Immature natural killer cell (primary cell): ENCODE measurements around the gene GPR160. TPM values are rescaled to one million over a fixed set of nuclear protein-coding genes. Genes with fewer than 3 reads are reported as not detected.
"Not testable (repeated sequence)": the region's sequence is repeated elsewhere in the genome, so short reads cannot be mapped to it uniquely, and the experiment has no call there.

Experiments
- DNase-seq, 3 donors: peaks; one replicate each; pipeline ENCODE4 v3.0.0; 2022; ENCODE audit warnings: mixed read lengths in 1 of 3
- H3K27ac Mint-ChIP-seq, 6 donors: one replicate each; pipeline ENCODE4 v1.8.0; 2020; ENCODE audit warnings: mixed read lengths in 6 of 6, mild to moderate bottlenecking in 5 of 6, inconsistent platforms in 4 of 6, moderate library complexity in 3 of 6
- H3K27me3 Mint-ChIP-seq, 3 donors: one replicate each; pipeline ENCODE4 v1.8.0; 2020 to 2021; ENCODE audit warnings: low read depth in 3 of 3, mild to moderate bottlenecking in 3 of 3, mixed read lengths in 3 of 3, moderate library complexity in 3 of 3, inconsistent platforms in 1 of 3
- H3K36me3 Mint-ChIP-seq, 3 donors: one replicate each; pipeline ENCODE4 v1.8.0; 2020; ENCODE audit warnings: mixed read lengths in 3 of 3, inconsistent platforms in 2 of 3, mild to moderate bottlenecking in 2 of 3
- H3K4me1 Mint-ChIP-seq, 2 donors: one replicate each; pipeline ENCODE4 v1.8.0; 2020; ENCODE audit warnings: inconsistent platforms in 2 of 2, mild to moderate bottlenecking in 2 of 2, mixed read lengths in 2 of 2, moderate library complexity in 1 of 2
- H3K4me3 Mint-ChIP-seq, 5 donors: one replicate each; pipeline ENCODE4 v1.8.0; 2020; ENCODE audit warnings: mild to moderate bottlenecking in 5 of 5, mixed read lengths in 5 of 5, inconsistent platforms in 3 of 5, moderate library complexity in 3 of 5
- H3K9me3 Mint-ChIP-seq, 6 donors: one replicate each; pipeline ENCODE4 v1.8.0; 2020; ENCODE audit warnings: mild to moderate bottlenecking in 6 of 6, mixed read lengths in 6 of 6, inconsistent platforms in 4 of 6, moderate library complexity in 3 of 6
- polyA plus RNA-seq, 3 donors: library from polyadenylated mRNA; unstranded; fragments of 300-500 nt; fragmentation: Illumina TruSeq; gene quantifications; one replicate each; pipeline ENCODE4 v1.2.3, GENCODE V29; 2021

Gene GPR160
- polyA plus RNA-seq, 3 donors from 2014 or later: 3.4 to 3.7 (median 3.6) TPM

GRCh38 chr3:170089862-170090600 lies 52.2 kb downstream of the GPR160 start:
- H3K9me3 Mint-ChIP-seq: no peaks in the 10 kb centered on the region
- peaks cover 3 to 32% (median 8%) of the 10 kb centered on the region in 3 donors for H3K36me3 Mint-ChIP-seq
- no peak overlapping the region for H3K4me3 Mint-ChIP-seq
- no peak for DNase-seq
- peaks cover 0 to 2% (median 0%) of the 10 kb centered on the region in 3 donors for H3K27me3 Mint-ChIP-seq
- H3K27ac Mint-ChIP-seq: no peak overlapping the region
- H3K4me1 Mint-ChIP-seq: peaks cover 1 to 20% of the 10 kb centered on the region in 2 donors

- H3K36me3 Mint-ChIP-seq: peaks cover 5 to 35% (median 6%) of the 10 kb centered on the region in 3 donors
- H3K4me1 Mint-ChIP-seq: peaks cover 1 to 20% of the 10 kb centered on the region in 2 donors
- H3K4me3 Mint-ChIP-seq: no peak overlapping the region
- H3K27ac Mint-ChIP-seq: peak overlapping the region in 2 of 6 donors; percentile 39 to 55
- no peak for DNase-seq
- peaks cover 0 to 2% (median 1%) of the 10 kb centered on the region in 3 donors for H3K27me3 Mint-ChIP-seq
- no peaks in the 10 kb centered on the region for H3K9me3 Mint-ChIP-seq
These were observed 52.8 kb downstream of the GPR160 start for GRCh38 chr3:170090601-170090981.

- Mint-ChIP-seq H3K4me1 (peaks cover 1 to 20% of the 10 kb centered on the region in 2 donors), H3K4me3 (no peak overlapping the region), H3K36me3 (peaks cover 10 to 48% (median 12%) of the 10 kb centered on the region in 3 donors), H3K27ac (peak overlapping the region in 3 of 6 donors; percentile 6 to 42 (median 17)), H3K27me3 (peaks cover 0 to 2% (median 0%) of the 10 kb centered on the region in 3 donors), H3K9me3 (no peaks in the 10 kb centered on the region)
- DNase-seq: no peak
These were observed 55.1 kb downstream of the GPR160 start for GRCh38 chr3:170092907-170093306.

- H3K27ac Mint-ChIP-seq: no peak overlapping the region
- H3K4me3 Mint-ChIP-seq: no peak overlapping the region
- peaks cover 1 to 20% of the 10 kb centered on the region in 2 donors for H3K4me1 Mint-ChIP-seq
- no peak for DNase-seq
- peaks cover 0 to 2% (median 0%) of the 10 kb centered on the region in 3 donors for H3K27me3 Mint-ChIP-seq
- H3K9me3 Mint-ChIP-seq: no peaks in the 10 kb centered on the region
- H3K36me3 Mint-ChIP-seq: peaks cover 12 to 63% (median 13%) of the 10 kb centered on the region in 3 donors
These were observed 58.0 kb downstream of the GPR160 start for GRCh38 chr3:170095771-170096170.

DNA sequence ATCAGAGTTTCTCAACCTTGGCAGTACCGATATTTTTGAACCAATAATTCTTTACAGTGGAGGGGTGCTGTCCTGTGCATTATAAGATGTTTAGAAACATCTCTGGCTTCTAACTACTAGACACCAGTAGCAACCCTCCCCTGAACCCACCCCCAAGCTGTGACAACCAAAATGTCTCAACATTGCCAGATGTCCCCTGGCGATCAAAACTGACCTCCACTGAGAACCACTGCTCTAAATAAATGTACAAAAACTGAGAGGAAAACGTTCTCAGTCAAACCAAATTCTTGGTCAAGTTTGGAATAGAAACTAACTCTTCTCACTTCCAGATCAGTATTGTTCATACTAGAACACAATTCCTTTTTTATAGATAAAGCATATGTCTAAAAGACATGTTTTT lies 58.5 kb downstream of the GPR160 start:
- Mint-ChIP-seq H3K9me3 (no peaks in the 10 kb centered on the region), H3K36me3 (peaks cover 15 to 67% (median 18%) of the 10 kb centered on the region in 3 donors), H3K4me3 (no peak overlapping the region), H3K4me1 (peaks cover 0 to 20% of the 10 kb centered on the region in 2 donors), H3K27me3 (peaks cover 0 to 2% (median 0%) of the 10 kb centered on the region in 3 donors), H3K27ac (no peak overlapping the region)
- no peak for DNase-seq

- H3K9me3 Mint-ChIP-seq: no peaks in the 10 kb centered on the region
- H3K4me1 Mint-ChIP-seq: peaks cover 0 to 9% of the 10 kb centered on the region in 2 donors
- H3K4me3 Mint-ChIP-seq: no peak overlapping the region
- H3K27me3 Mint-ChIP-seq: peaks cover 0 to 2% (median 0%) of the 10 kb centered on the region in 3 donors
- peaks cover 26 to 72% (median 28%) of the 10 kb centered on the region in 3 donors for H3K36me3 Mint-ChIP-seq
- H3K27ac Mint-ChIP-seq: peak overlapping the region in 3 of 6 donors; percentile 12 to 53 (median 40)
- DNase-seq: no peak
These were observed 61.0 kb downstream of the GPR160 start for GRCh38 chr3:170098753-170099152.

DNA sequence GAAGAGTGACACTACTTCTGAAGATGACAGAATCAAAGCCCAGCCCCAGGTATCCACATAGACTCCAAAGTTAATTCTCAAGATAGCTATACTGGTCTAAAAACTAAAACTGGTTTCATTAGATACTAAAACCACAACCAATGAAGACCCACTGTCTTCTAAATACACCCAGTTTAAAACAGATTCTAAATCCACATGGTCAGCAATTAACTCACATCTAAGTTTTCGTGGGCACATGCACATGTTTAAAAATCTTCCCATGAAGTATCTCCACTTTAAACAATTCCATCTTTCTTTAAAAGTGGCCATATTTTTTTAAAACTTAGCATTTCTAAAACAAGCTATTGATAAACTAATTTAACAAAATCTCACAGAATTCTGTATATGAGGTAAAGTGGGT lies 63.1 kb downstream of the GPR160 start:
- Mint-ChIP-seq H3K36me3 (peaks cover 24 to 52% (median 26%) of the 10 kb centered on the region in 3 donors), H3K4me1 (no peaks in the 10 kb centered on the region), H3K27ac (peak overlapping the region in 1 of 6 donors; percentile 12), H3K9me3 (no peaks in the 10 kb centered on the region), H3K27me3 (peaks cover 0 to 1% (median 0%) of the 10 kb centered on the region in 3 donors), H3K4me3 (no peak overlapping the region)
- no peak for DNase-seq

- no peak overlapping the region for H3K4me3 Mint-ChIP-seq
- peaks cover 14 to 39% (median 18%) of the 10 kb centered on the region in 3 donors for H3K36me3 Mint-ChIP-seq
- no peak for DNase-seq
- peaks cover 0 to 2% of the 10 kb centered on the region in 2 donors for H3K4me1 Mint-ChIP-seq
- peaks cover 0 to 1% (median 0%) of the 10 kb centered on the region in 3 donors for H3K27me3 Mint-ChIP-seq
- peak overlapping the region in 1 of 6 donors; percentile 23 for H3K27ac Mint-ChIP-seq
- H3K9me3 Mint-ChIP-seq: no peaks in the 10 kb centered on the region
These were observed 64.6 kb downstream of the GPR160 start for GRCh38 chr3:170102431-170102830.

DNA sequence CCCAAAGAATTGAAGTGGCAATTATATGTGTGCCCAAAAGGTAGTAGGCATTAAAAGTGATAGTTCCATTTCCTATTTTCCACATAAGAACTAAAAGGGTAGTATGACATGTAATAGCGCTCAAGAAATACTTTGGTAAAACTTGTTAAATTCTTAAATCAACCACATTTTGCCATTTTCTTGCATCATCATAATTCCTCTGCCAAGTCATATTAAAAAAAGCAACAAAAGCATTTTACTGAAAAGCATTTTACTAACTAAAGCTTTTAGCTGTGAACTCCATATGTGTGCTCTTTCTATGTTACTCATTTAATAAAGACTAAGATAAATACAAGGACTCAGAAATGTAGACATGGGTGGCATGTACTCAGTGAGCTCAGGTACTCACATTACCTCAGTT lies 70.1 kb downstream of the GPR160 start:
- Mint-ChIP-seq H3K4me1 (peaks cover 8 to 36% of the 10 kb centered on the region in 2 donors), H3K27ac (peak overlapping the region in 1 of 6 donors; percentile 20), H3K36me3 (peaks cover 0 to 16% (median 4%) of the 10 kb centered on the region in 3 donors), H3K9me3 (peaks cover 0 to 2% (median 0%) of the 10 kb centered on the region in 6 donors), H3K4me3 (no peak overlapping the region), H3K27me3 (peaks cover 0 to 1% (median 0%) of the 10 kb centered on the region in 3 donors)
- DNase-seq: no peak

- Mint-ChIP-seq H3K36me3 (peaks cover 0 to 21% (median 7%) of the 10 kb centered on the region in 3 donors), H3K27me3 (peaks cover 0 to 1% (median 0%) of the 10 kb centered on the region in 3 donors), H3K27ac (peak overlapping the region in 1 of 6 donors; percentile 7), H3K4me3 (no peak overlapping the region), H3K4me1 (peaks cover 8 to 36% of the 10 kb centered on the region in 2 donors), H3K9me3 (peaks cover 0 to 2% (median 0%) of the 10 kb centered on the region in 6 donors)
- DNase-seq: no peak
These were observed 71.2 kb downstream of the GPR160 start for GRCh38 chr3:170108955-170109354.

- H3K27ac Mint-ChIP-seq: peak overlapping the region; percentile 1 to 83 (median 46)
- H3K4me3 Mint-ChIP-seq: no peak overlapping the region
- no peak for DNase-seq
- peaks cover 0 to 25% (median 7%) of the 10 kb centered on the region in 3 donors for H3K36me3 Mint-ChIP-seq
- peaks cover 0 to 1% (median 0%) of the 10 kb centered on the region in 3 donors for H3K27me3 Mint-ChIP-seq
- peaks cover 8 to 36% of the 10 kb centered on the region in 2 donors for H3K4me1 Mint-ChIP-seq
- peaks cover 0 to 2% (median 0%) of the 10 kb centered on the region in 6 donors for H3K9me3 Mint-ChIP-seq
These were observed 71.9 kb downstream of the GPR160 start for GRCh38 chr3:170109579-170110293.

DNA sequence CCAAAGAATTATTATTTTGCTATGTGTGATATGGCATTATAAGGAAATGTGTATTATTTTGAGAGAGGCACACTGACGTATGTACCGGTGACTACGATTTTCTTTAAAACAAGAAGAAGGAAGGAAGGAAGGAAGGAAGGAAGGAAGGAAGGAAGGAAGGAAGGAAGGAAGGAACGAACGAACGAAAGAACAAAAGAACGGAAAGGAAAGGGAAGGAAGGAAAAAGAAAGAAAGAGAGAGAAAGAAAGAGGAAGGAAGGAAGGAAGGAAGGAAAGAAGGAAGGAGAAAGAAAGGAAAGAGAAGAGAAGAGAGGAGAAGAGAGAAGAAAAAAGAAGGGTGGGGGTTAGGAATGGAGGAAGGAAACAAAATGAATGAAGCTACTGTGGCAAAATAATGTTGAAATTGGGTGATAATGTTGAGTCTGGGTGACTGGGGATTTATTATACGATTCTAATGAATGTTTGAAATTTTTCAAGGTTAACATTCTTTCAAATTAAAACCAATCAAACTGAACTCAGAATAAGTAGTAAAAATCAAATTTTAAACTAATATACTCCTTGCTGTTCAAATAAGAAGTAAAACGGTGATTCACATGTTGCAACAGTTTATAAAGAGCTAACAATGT lies 73.5 kb downstream of the GPR160 start:
- no peaks in the 10 kb centered on the region for H3K27me3 Mint-ChIP-seq
- peaks cover 8 to 36% of the 10 kb centered on the region in 2 donors for H3K4me1 Mint-ChIP-seq
- peaks cover 0 to 2% (median 0%) of the 10 kb centered on the region in 6 donors for H3K9me3 Mint-ChIP-seq
- peak overlapping the region in 2 of 6 donors; percentile 24 to 67 for H3K27ac Mint-ChIP-seq
- H3K4me3 Mint-ChIP-seq: no peak overlapping the region
- H3K36me3 Mint-ChIP-seq: peaks cover 8 to 32% (median 16%) of the 10 kb centered on the region in 3 donors
- no peak for DNase-seq

DNA sequence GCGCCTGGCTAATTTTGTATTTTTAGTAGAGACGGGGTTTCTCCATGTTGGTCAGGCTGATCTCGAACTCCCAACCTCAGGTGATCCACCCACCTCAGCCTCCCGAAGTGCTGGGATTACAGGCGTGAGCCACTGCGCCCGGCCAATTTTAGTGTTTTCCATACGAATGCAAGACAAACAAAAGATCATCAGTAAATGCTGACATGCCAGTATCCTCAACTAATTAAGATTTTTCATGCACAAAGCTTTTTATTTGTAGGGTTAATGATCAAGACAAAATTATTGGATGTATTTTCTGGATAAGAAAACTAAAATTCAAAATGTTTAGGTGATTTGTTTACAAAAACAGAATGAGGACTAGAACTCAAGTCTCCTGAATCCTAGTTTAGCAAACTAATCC lies 76.4 kb downstream of the GPR160 start:
- Mint-ChIP-seq H3K4me1 (peaks cover 6 to 21% of the 10 kb centered on the region in 2 donors), H3K36me3 (peaks cover 12 to 34% (median 16%) of the 10 kb centered on the region in 3 donors)
- not testable (repeated sequence) for H3K27me3 Mint-ChIP-seq, H3K27ac Mint-ChIP-seq, H3K4me3 Mint-ChIP-seq, DNase-seq, H3K9me3 Mint-ChIP-seq
